ENCODE measurements around the gene EYA3. TPM values are rescaled to one million over a fixed set of nuclear protein-coding genes. Genes with fewer than 3 reads are reported as not detected.

EYA3 gene
- total and polyA plus RNA-seq, 2 of the 8 experiments (the other 6 are each of a cell fraction or from before 2014, with no cell fraction given), result 15.0 to 33.9 TPM

DNA sequence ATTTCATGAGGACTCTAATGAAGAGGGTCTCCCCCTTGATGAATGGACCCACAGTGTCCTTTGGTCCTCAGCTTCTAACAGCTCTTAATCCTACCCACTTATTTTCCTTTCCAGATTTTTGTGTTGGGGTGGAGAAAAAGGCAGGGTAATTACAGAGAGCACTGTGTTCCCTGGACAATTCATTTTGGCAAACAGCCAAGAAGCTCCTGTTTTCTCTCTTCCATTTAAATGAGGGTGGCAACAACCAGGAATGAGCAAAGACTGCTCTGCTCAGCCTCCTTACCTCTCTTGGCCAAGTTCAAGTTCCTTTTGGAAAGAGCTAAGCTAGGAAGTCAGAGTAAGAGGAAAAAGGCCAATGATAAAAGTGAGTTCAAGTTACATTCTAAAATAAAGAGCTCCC is 116.7 kb downstream of the EYA3 start:
- H3K9ac ChIP-seq (replicated peaks in 1 of 4; ENCODE audit: extremely low read depth in 1 of 4, low read depth in 3 of 4, low read length in 3 of 4), result no peak overlapping the region
- H2BK120ac ChIP-seq (replicated peaks; ENCODE audit: low read depth, low read length), result no peak overlapping the region
- TF ChIP-seq SP4 (IDR thresholded peaks at IDR 0.05; ENCODE audit: low read length) (no peak), TAF7 (optimal IDR thresholded peaks at IDR 0.05; ENCODE audit: borderline replicate concordance, low read depth, low read length) (no peak), YY1 (IDR thresholded peaks at IDR 0.05; ENCODE audit: low read depth, low read length) (no peak), SAP30 (IDR thresholded peaks at IDR 0.05; ENCODE audit: insufficient read depth, insufficient replicate concordance, low read length) (no peak)
- no peaks in the 10 kb centered on the region for H3K27me3 ChIP-seq (replicated peaks in 1 of 4; ENCODE audit: control insufficient read depth in 3 of 4, extremely low read depth in 1 of 4, insufficient read depth in 3 of 4, low read length in 3 of 4)
- H2BK15ac ChIP-seq (ENCODE audit: low read length), result no peak overlapping the region
- no peak overlapping the region for H2BK5ac ChIP-seq (ENCODE audit: low read depth, low read length)
- no peak overlapping the region for H2BK12ac ChIP-seq (ENCODE audit: low read depth, low read length)
- no peak overlapping the region for H3K23ac ChIP-seq (ENCODE audit: insufficient read length)
- H3K14ac ChIP-seq (ENCODE audit: insufficient read length), result no peak overlapping the region
- H4K5ac ChIP-seq (ENCODE audit: insufficient read length, low read depth, low read length), result no peak overlapping the region
- no peak overlapping the region for H4K8ac ChIP-seq (ENCODE audit: extremely low read depth, insufficient read depth, low read length)
- no peak overlapping the region for H4K91ac ChIP-seq (replicated peaks; ENCODE audit: insufficient read length, low read length)
- CTCF ChIA-PET (ENCODE audit: partially characterized antibody), result interaction anchor here (1.0 to 2.9 kb wide), 9 partner anchors 9 to 237 kb away, joined by 3 to 17 read pairs (median 5); no protein-coding TSS in a partner anchor
- DNase-seq (ENCODE audit: low read depth in 1 of 2, low spot score in 2 of 2) (no peak), FAIRE-seq (no peak)
- no peaks in the 10 kb centered on the region for H3K79me1 ChIP-seq (ENCODE audit: low read depth, low read length)
- no peak overlapping the region for H2BK20ac ChIP-seq (ENCODE audit: low read length)
- H3K18ac ChIP-seq (ENCODE audit: extremely low read depth, low read length), result no peak overlapping the region
- no peaks in the 10 kb centered on the region for H3K23me2 ChIP-seq (ENCODE audit: low read depth, low read length)
- H4K20me1 ChIP-seq (replicated peaks in 1 of 2; ENCODE audit: control insufficient read depth in 1 of 2, insufficient read depth in 2 of 2, low read length in 2 of 2), result no peaks in the 10 kb centered on the region
- no peaks in the 10 kb centered on the region for H3K4me1 ChIP-seq (replicated peaks in 1 of 4; ENCODE audit: control insufficient read depth in 3 of 4, insufficient read depth in 4 of 4, low read length in 3 of 4)
- POLR2A ChIA-PET (ENCODE audit: partially characterized antibody), result interaction anchor here (0.5 to 1.6 kb wide), 5 partner anchors 9 to 965 kb away, joined by 3 to 4 read pairs (median 3); partner anchors contain the start of gene PPP1R8
- no peak overlapping the region for H3K4me3 ChIP-seq (ENCODE audit: extremely low read depth in 1 of 4, insufficient read depth in 2 of 4, low read depth in 3 of 4, low read length in 4 of 4)
- H3K79me2 ChIP-seq (ENCODE audit: control insufficient read depth in 1 of 2, insufficient read depth in 2 of 2, low read length in 2 of 2), result no peaks in the 10 kb centered on the region
- H2AK5ac ChIP-seq (ENCODE audit: low read depth, low read length), result no peak overlapping the region
- H3K4ac ChIP-seq (replicated peaks; ENCODE audit: insufficient read length, low read depth, low read length), result no peak overlapping the region
- no peak overlapping the region for H3K56ac ChIP-seq (replicated peaks; ENCODE audit: insufficient read length, low read depth, low read length)
- H3K27ac ChIP-seq (ENCODE audit: low read depth, low read length), result no peak overlapping the region
- peaks cover 0 to 19% (median 4%) of the 10 kb centered on the region in 4 experiments; a peak in 4 of 8 replicates for H3K36me3 ChIP-seq (ENCODE audit: control insufficient read depth in 2 of 4, insufficient read depth in 4 of 4, low read length in 3 of 4)
- H2AFZ ChIP-seq (ENCODE audit: low read length), result no peak overlapping the region
- no peak overlapping the region for H3K4me2 ChIP-seq (ENCODE audit: insufficient read depth in 1 of 2, low read depth in 2 of 2, low read length in 2 of 2)
- H3K9me3 ChIP-seq (ENCODE audit: insufficient read depth in 2 of 2, low read depth in 1 of 2, low read length in 1 of 2), result no peaks in the 10 kb centered on the region

Measured in H1 (cell line).